Activated CD8-positive, alpha-beta memory T cell treated with anti-CD3 and anti-CD28 coated beads, Interleukin-2, amount 10 ng/mL, durations not matched to agents 7 days and 5 days (primary cell): ENCODE measurements around the gene FBXL22. TPM values are rescaled to one million over a fixed set of nuclear protein-coding genes. Genes with fewer than 3 reads are reported as not detected.
A peak's percentile ranks its signal among the peaks of the same experiment; 100 is the strongest.

ENCODE experiments used
- ATAC-seq: fragments of 150-1000 bp; cut with Tn5 transposase; one replicate; pipeline ENCODE4 v1.10.0; 2021; ENCODE audit warnings: moderate library complexity
- CTCF ChIA-PET: fragments of 350-600 bp; sonication (Branson Sonifier 250); formaldehyde crosslinking; loops from one replicate; lab custom pipeline; 2021; ENCODE audit warnings: antibody characterized with exemption; lab: Charles Lee
- DNase-seq: peaks from one replicate; pipeline ENCODE4 v3.0.0-alpha.2; 2020
- H3K27ac Mint-ChIP-seq: one replicate; pipeline ENCODE4 v1.8.0; 2021; ENCODE audit warnings: mild to moderate bottlenecking, mixed read lengths
- H3K27me3 Mint-ChIP-seq: one replicate; pipeline ENCODE4 v1.8.0; 2021; ENCODE audit warnings: mixed read lengths
- H3K36me3 Mint-ChIP-seq: one replicate; pipeline ENCODE4 v1.8.0; 2021; ENCODE audit warnings: mild to moderate bottlenecking, mixed read lengths
- H3K4me1 Mint-ChIP-seq: one replicate; pipeline ENCODE4 v1.8.0; 2021; ENCODE audit warnings: mixed read lengths
- H3K4me3 Mint-ChIP-seq: one replicate; pipeline ENCODE4 v1.8.0; 2021; ENCODE audit warnings: mild to moderate bottlenecking, moderate library complexity, mixed read lengths
- H3K9me3 Mint-ChIP-seq: one replicate; pipeline ENCODE4 v1.8.0; 2022; ENCODE audit warnings: low read depth, mixed read lengths
- total RNA-seq, 2 experiments: library from RNA; stranded (reverse); gene quantifications; one replicate each; pipeline ENCODE4 v1.2.3, GENCODE V29; 2021

FBXL22 gene
- total RNA-seq, result under 1 TPM; 0.56 to 0.85 TPM

- Mint-ChIP-seq H3K27me3 (no peaks in the 10 kb centered on the region), H3K4me3 (no peak within 1 kb of the TSS), H3K36me3 (peaks cover 14% of the 10 kb centered on the region), H3K27ac (peak within 1 kb of the TSS; percentile 27), H3K9me3 (no peaks in the 10 kb centered on the region), H3K4me1 (peaks cover 53% of the 10 kb centered on the region)
- no peak for ATAC-seq
- CTCF ChIA-PET, result interaction anchor here (1.6 to 3.5 kb wide), 5 partner anchors 10 to 471 kb away, joined by 4 to 16 read pairs (median 11); no protein-coding TSS in a partner anchor
- no peak for DNase-seq
Observed at GRCh38 chr15:63597038-63597790, at the start of gene FBXL22. Gene FBXL22, plus strand, starts transcription at chr15:63597387. Its CDS starts 6 bp downstream, at chr15:63597393.

- peaks cover 16% of the 10 kb centered on the region for H3K36me3 Mint-ChIP-seq
- DNase-seq, result no peak
- ATAC-seq, result no peak
- H3K27ac Mint-ChIP-seq, result no peak overlapping the region
- no peaks in the 10 kb centered on the region for H3K9me3 Mint-ChIP-seq
- CTCF ChIA-PET, result interaction anchor here (1.0 kb wide), 1 partner anchor 85 kb away, joined by 3 read pairs; no protein-coding TSS in a partner anchor
- H3K4me3 Mint-ChIP-seq, result no peak overlapping the region
- H3K4me1 Mint-ChIP-seq, result peaks cover 28% of the 10 kb centered on the region
- H3K27me3 Mint-ChIP-seq, result no peaks in the 10 kb centered on the region
Observed at GRCh38 chr15:63551400-63551799, 45.8 kb upstream of the FBXL22 start.

- peaks cover 28% of the 10 kb centered on the region for H3K36me3 Mint-ChIP-seq
- no peaks in the 10 kb centered on the region for H3K27me3 Mint-ChIP-seq
- H3K4me3 Mint-ChIP-seq, result no peak overlapping the region
- CTCF ChIA-PET, result interaction anchor here (0.9 to 1.5 kb wide), 6 partner anchors 9 to 88 kb away, joined by 3 to 7 read pairs (median 5); no protein-coding TSS in a partner anchor
- H3K4me1 Mint-ChIP-seq, result peaks cover 36% of the 10 kb centered on the region
- H3K9me3 Mint-ChIP-seq, result no peaks in the 10 kb centered on the region
- ATAC-seq (no peak), DNase-seq (no peak)
- H3K27ac Mint-ChIP-seq, result no peak overlapping the region
Observed at GRCh38 chr15:63553388-63553791, 43.8 kb upstream of the FBXL22 start.

GRCh38 chr15:63554337-63554927 lies 42.8 kb upstream of the FBXL22 start:
- H3K27ac Mint-ChIP-seq, result no peak overlapping the region
- DNase-seq (no peak), ATAC-seq (no peak)
- H3K4me3 Mint-ChIP-seq, result no peak overlapping the region
- CTCF ChIA-PET, result interaction anchor here (1.1 to 1.5 kb wide), 2 partner anchors 10 to 88 kb away, joined by 5 to 7 read pairs; no protein-coding TSS in a partner anchor
- H3K36me3 Mint-ChIP-seq, result peaks cover 34% of the 10 kb centered on the region
- H3K27me3 Mint-ChIP-seq, result no peaks in the 10 kb centered on the region
- no peaks in the 10 kb centered on the region for H3K9me3 Mint-ChIP-seq
- peaks cover 42% of the 10 kb centered on the region for H3K4me1 Mint-ChIP-seq

GRCh38 chr15:63555507-63555906 lies 41.7 kb upstream of the FBXL22 start:
- Mint-ChIP-seq H3K36me3 (peaks cover 41% of the 10 kb centered on the region), H3K27me3 (no peaks in the 10 kb centered on the region), H3K9me3 (no peaks in the 10 kb centered on the region), H3K4me1 (peaks cover 49% of the 10 kb centered on the region), H3K27ac (no peak overlapping the region), H3K4me3 (no peak overlapping the region)
- ATAC-seq (no peak), DNase-seq (no peak)
- CTCF ChIA-PET, result no interaction called here

GRCh38 chr15:63556246-63556645 lies 40.9 kb upstream of the FBXL22 start:
- no peaks in the 10 kb centered on the region for H3K9me3 Mint-ChIP-seq
- CTCF ChIA-PET, result no interaction called here
- no peaks in the 10 kb centered on the region for H3K27me3 Mint-ChIP-seq
- ATAC-seq (no peak), DNase-seq (no peak)
- H3K27ac Mint-ChIP-seq, result no peak overlapping the region
- H3K4me1 Mint-ChIP-seq, result peaks cover 56% of the 10 kb centered on the region
- peaks cover 47% of the 10 kb centered on the region for H3K36me3 Mint-ChIP-seq
- no peak overlapping the region for H3K4me3 Mint-ChIP-seq

GRCh38 chr15:63556736-63557135 lies 40.5 kb upstream of the FBXL22 start:
- H3K27me3 Mint-ChIP-seq, result no peaks in the 10 kb centered on the region
- H3K36me3 Mint-ChIP-seq, result peaks cover 52% of the 10 kb centered on the region
- no peak for DNase-seq
- peaks cover 56% of the 10 kb centered on the region for H3K4me1 Mint-ChIP-seq
- no peaks in the 10 kb centered on the region for H3K9me3 Mint-ChIP-seq
- H3K27ac Mint-ChIP-seq, result no peak overlapping the region
- no peak for ATAC-seq
- CTCF ChIA-PET, result no interaction called here
- no peak overlapping the region for H3K4me3 Mint-ChIP-seq

- no peaks in the 10 kb centered on the region for H3K9me3 Mint-ChIP-seq
- H3K4me1 Mint-ChIP-seq, result peaks cover 39% of the 10 kb centered on the region
- no peak overlapping the region for H3K4me3 Mint-ChIP-seq
- CTCF ChIA-PET, result interaction anchor here (0.7 to 1.9 kb wide), 3 partner anchors 12 to 93 kb away, joined by 3 to 6 read pairs (median 3); no protein-coding TSS in a partner anchor
- no peak for DNase-seq
- no peaks in the 10 kb centered on the region for H3K27me3 Mint-ChIP-seq
- no peak overlapping the region for H3K27ac Mint-ChIP-seq
- ATAC-seq, result no peak
- peaks cover 54% of the 10 kb centered on the region for H3K36me3 Mint-ChIP-seq
Observed at GRCh38 chr15:63559753-63560152, 37.4 kb upstream of the FBXL22 start.

- Mint-ChIP-seq H3K9me3 (no peaks in the 10 kb centered on the region), H3K27me3 (no peaks in the 10 kb centered on the region), H3K4me1 (peaks cover 38% of the 10 kb centered on the region), H3K27ac (peak overlapping the region; percentile 66), H3K4me3 (no peak overlapping the region), H3K36me3 (peaks cover 59% of the 10 kb centered on the region)
- peak; percentile 58 for DNase-seq
- peak; percentile 77 for ATAC-seq
- CTCF ChIA-PET, result interaction anchor here (1.9 kb wide), 1 partner anchor 94 kb away, joined by 6 read pairs; no protein-coding TSS in a partner anchor
Observed at GRCh38 chr15:63560741-63561448, 36.3 kb upstream of the FBXL22 start.

- peaks cover 23% of the 10 kb centered on the region for H3K4me1 Mint-ChIP-seq
Observed at GRCh38 chr15:63564093-63564492, 33.1 kb upstream of the FBXL22 start.

GRCh38 chr15:63565536-63566186 lies 31.5 kb upstream of the FBXL22 start:
- Mint-ChIP-seq H3K9me3 (no peaks in the 10 kb centered on the region), H3K4me3 (no peak overlapping the region), H3K27ac (no peak overlapping the region), H3K27me3 (no peaks in the 10 kb centered on the region), H3K4me1 (peaks cover 11% of the 10 kb centered on the region), H3K36me3 (peaks cover 44% of the 10 kb centered on the region)
- CTCF ChIA-PET, result interaction anchor here (0.9 kb wide), 1 partner anchor 99 kb away, joined by 3 read pairs; no protein-coding TSS in a partner anchor
- DNase-seq, result no peak
- ATAC-seq, result no peak

More at GRCh38 chr15:63564093-63564492, 33.1 kb upstream of the FBXL22 start:
- no peaks in the 10 kb centered on the region for H3K9me3 Mint-ChIP-seq
- H3K27me3 Mint-ChIP-seq, result no peaks in the 10 kb centered on the region
- H3K27ac Mint-ChIP-seq, result no peak overlapping the region
- H3K36me3 Mint-ChIP-seq, result peaks cover 49% of the 10 kb centered on the region
- CTCF ChIA-PET, result interaction anchor here (1.1 kb wide), 2 partner anchors 14 to 98 kb away, joined by 3 read pairs; no protein-coding TSS in a partner anchor
- no peak overlapping the region for H3K4me3 Mint-ChIP-seq
- no peak for DNase-seq
- no peak for ATAC-seq

- Mint-ChIP-seq H3K27ac (no peak overlapping the region), H3K36me3 (peaks cover 40% of the 10 kb centered on the region), H3K4me1 (peaks cover 4% of the 10 kb centered on the region), H3K9me3 (no peaks in the 10 kb centered on the region), H3K27me3 (no peaks in the 10 kb centered on the region), H3K4me3 (no peak overlapping the region)
- ATAC-seq (no peak), DNase-seq (no peak)
- CTCF ChIA-PET, result interaction anchor here (0.9 to 1.3 kb wide), 2 partner anchors 13 to 106 kb away, joined by 3 to 4 read pairs; no protein-coding TSS in a partner anchor
Observed at GRCh38 chr15:63572749-63573464, 24.3 kb upstream of the FBXL22 start.
